H1 (cell line): ENCODE measurements around the gene RNF20. TPM values are rescaled to one million over a fixed set of nuclear protein-coding genes. Genes with fewer than 3 reads are reported as not detected.

Experiments
- polyA plus RNA-seq, 7 experiments: library from polyadenylated mRNA; depleted of rRNA in 3 of 7; stranded (reverse) in 5 of 7; unstranded in 2 of 7; fragments of >200 nt in 5 of 7; fragments of 200-250 nt in 2 of 7; gene quantifications; 1 replicate in 5 of 7; 2 replicates in 1 of 7; 4 replicates in 1 of 7; pipeline versions ENCODE4 v1.2.1 to v1.2.3, GENCODE V29; 2011 to 2013; ENCODE audit warnings: missing spikeins in 2 of 7, mixed read lengths in 2 of 7
- total RNA-seq: library from RNA; stranded (reverse); fragmentation: NEBNext Ultra II Directional; extraction: Animal tissue kit (Norgen Biotek cat#: 25700); gene quantifications from 2 replicates; pipeline ENCODE4 v1.2.1, GENCODE V29; 2021
- TF ChIP-seq, protein P1 (sequence below): IDR thresholded peaks from 2 replicates; pipeline ENCODE4 v1.6.1; 2012; ENCODE audit warnings: low read length, inconsistent platforms

RNF20 gene
- total and polyA plus RNA-seq, 2 of the 8 experiments (the other 6 are each of a cell fraction or from before 2014, with no cell fraction given) = 9.4 to 65.2 TPM

DNA sequence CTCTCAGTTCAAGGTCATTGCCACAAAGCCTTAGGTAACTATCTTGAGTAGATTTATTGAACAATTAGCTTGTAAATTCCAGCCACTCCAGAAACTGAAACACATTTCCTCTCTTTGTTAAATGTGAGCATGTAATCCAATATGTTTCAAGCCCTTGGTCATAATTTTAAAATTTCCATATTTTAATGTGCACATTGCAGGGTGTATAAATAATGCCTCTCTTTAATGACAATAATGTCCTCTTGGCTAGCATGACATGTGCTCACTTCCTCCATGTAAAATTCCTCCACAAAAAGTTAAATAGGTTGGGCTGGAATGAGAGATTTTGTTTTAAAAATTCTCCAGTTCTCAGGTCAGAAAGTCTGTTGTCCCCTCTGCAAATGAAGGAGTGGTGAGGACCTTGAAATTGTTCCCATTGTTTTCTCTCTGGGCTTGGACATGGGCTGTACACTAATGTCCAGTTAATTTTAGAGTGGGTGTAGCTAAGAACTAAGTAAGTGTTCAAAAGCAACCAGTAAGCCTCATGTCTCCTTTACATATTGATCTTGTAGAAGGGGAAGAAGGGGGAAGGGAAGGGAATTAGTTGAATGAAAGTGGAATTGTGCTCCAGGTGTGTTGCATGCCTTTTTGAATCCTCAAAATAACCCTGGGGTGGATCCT lies 58.3 kb downstream of the RNF20 start (continued):
- TF ChIP-seq, protein P1, sequence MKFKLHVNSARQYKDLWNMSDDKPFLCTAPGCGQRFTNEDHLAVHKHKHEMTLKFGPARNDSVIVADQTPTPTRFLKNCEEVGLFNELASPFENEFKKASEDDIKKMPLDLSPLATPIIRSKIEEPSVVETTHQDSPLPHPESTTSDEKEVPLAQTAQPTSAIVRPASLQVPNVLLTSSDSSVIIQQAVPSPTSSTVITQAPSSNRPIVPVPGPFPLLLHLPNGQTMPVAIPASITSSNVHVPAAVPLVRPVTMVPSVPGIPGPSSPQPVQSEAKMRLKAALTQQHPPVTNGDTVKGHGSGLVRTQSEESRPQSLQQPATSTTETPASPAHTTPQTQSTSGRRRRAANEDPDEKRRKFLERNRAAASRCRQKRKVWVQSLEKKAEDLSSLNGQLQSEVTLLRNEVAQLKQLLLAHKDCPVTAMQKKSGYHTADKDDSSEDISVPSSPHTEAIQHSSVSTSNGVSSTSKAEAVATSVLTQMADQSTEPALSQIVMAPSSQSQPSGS = no peak
- TF ChIP-seq, all 59 proteins: peak for 0
